ENCODE results near the gene HSD17B4.

GRCh38 chr5:119405419-119405818, 46.9 kb upstream of the HSD17B4 start:
- no peak for TF ChIP-seq CTCF (conservative IDR thresholded peaks at IDR 0.05; ENCODE audit: low read depth in 2 of 2)
- no peak for TF ChIP-seq EZH2phosphoT487 (IDR thresholded peaks at IDR 0.05; ENCODE audit: unreplicated experiment)
- no peak for TF ChIP-seq NANOG (IDR thresholded peaks at IDR 0.05; ENCODE audit: borderline replicate concordance)
- no peak for TF ChIP-seq CREB1 (CRISPR knock-in tag; IDR thresholded peaks at IDR 0.05; ENCODE audit: low read depth)
- no peak for TF ChIP-seq POLR2AphosphoS5 (IDR thresholded peaks at IDR 0.05; ENCODE audit: low read depth)
- no peak for TF ChIP-seq EZH2 (IDR thresholded peaks at IDR 0.05; ENCODE audit: low read depth, unreplicated experiment)
- TF ChIP-seq REST (IDR thresholded peaks at IDR 0.05; ENCODE audit: unreplicated experiment), result no peak
- no peak for TF ChIP-seq ZNF331 (CRISPR knock-in tag; IDR thresholded peaks at IDR 0.05; ENCODE audit: low read depth)
- no peak for TF ChIP-seq JUNB (IDR thresholded peaks at IDR 0.05; ENCODE audit: unreplicated experiment)
